Kidney epithelial cell (primary cell): ENCODE results near the gene SPRED2. TPM values are rescaled to one million over a fixed set of nuclear protein-coding genes. Genes with fewer than 3 reads are reported as not detected.

ENCODE experiments used
- DNase-seq: peaks from one replicate; pipeline ENCODE4 v3.0.0-alpha.2; 2010; ENCODE audit warnings: low read depth
- H3K27me3 ChIP-seq: 2 replicates; pipeline ENCODE4 v1.6.0; 2011; ENCODE audit warnings: low read length; ENCODE audit not compliant: control insufficient read depth, insufficient read depth
- H3K36me3 ChIP-seq: 2 replicates; pipeline ENCODE4 v1.5.1; 2011; ENCODE audit warnings: low read length; ENCODE audit not compliant: control insufficient read depth, insufficient read depth
- H3K4me3 ChIP-seq: 2 replicates; pipeline ENCODE4 v1.5.1; 2011; ENCODE audit warnings: low read depth, mild to moderate bottlenecking, control low read depth, low read length
- CTCF ChIP-seq: IDR thresholded peaks from 2 replicates; pipeline ENCODE4 v1.5.1; 2011; ENCODE audit warnings: mild to moderate bottlenecking, moderate library complexity, low read length, control low read depth, inconsistent platforms; ENCODE audit not compliant: insufficient read depth, poor library complexity, severe bottlenecking
- total RNA-seq: library from RNA; depleted of rRNA; stranded (reverse); fragments of >200 nt; gene quantifications from 2 replicates; pipeline ENCODE4 v1.2.3, GENCODE V29; 2015

Gene SPRED2
- total RNA-seq, 1 donor from 2014 or later: 18.4 TPM

DNA sequence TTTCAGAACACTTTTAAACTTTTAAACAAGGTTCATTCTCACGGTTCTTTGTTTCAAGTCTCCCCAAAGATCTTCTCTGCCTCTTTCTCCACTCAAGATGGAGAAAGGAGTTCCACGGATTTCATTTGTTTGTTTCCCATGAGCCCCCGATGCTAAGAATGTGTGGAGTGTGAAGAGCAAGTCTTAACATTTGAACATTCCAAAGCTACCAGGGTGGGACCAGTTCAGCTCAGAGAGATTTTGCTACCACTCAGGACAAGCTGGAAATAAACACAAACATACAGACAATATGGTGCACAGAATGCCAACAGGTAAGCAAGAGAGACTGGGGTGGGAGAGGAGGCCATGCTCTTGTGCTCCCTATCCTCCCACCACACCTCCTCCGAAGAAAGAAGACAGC is 56.7 kb downstream of the SPRED2 start:
- DNase-seq: no peak
- H3K36me3 ChIP-seq: no peaks in the 10 kb centered on the region
- TF ChIP-seq CTCF: no peak
- H3K27me3 ChIP-seq: no peaks in the 10 kb centered on the region
- no peak overlapping the region for H3K4me3 ChIP-seq

DNA sequence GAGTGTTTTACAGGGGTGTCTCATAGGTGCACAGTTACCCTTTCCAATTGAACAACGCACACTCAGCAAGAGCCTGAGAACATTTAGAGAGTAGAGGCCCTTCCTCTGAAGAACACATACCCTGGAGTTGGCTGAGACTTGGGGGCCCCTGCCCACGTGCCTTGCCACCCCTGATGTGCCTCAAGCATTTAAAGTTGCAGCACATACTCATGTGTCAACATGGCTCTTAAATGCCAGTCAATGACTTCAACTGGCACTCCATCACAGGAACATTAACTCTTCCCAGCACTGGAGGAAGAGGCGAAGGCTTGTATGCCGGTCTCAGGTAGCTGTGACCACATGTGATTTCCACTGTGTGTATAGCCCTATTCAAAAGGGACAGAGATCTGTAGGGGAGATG is 57.4 kb downstream of the SPRED2 start:
- no peak for TF ChIP-seq CTCF
- Histone ChIP-seq H3K4me3 (no peak overlapping the region), H3K27me3 (no peaks in the 10 kb centered on the region), H3K36me3 (no peaks in the 10 kb centered on the region)
- no peak for DNase-seq

DNA sequence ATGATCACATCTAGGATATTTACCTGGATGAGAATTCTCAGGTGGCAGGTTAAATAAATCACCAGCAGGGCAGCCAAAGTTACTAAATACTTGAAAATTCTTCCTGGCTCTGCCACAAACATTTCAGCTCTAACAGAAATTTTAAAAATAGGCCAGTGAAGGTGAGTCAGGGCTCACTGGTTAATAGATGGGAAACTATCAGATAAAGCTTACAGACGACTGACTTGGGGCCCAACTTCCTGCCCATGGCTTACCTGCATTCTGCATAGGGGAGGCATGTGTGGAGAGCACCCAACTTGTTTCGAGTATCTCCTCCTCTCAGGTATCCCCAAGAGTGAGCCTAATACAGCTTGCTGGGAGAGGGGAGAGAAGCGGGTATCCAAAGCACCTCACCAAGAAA is 57.8 kb downstream of the SPRED2 start:
- Histone ChIP-seq H3K36me3 (no peaks in the 10 kb centered on the region), H3K27me3 (no peaks in the 10 kb centered on the region), H3K4me3 (no peak overlapping the region)
- no peak for TF ChIP-seq CTCF
- no peak for DNase-seq

GRCh38 chr2:65373365-65373918 is 59.0 kb downstream of the SPRED2 start:
- H3K4me3 ChIP-seq: no peak overlapping the region
- H3K36me3 ChIP-seq: no peaks in the 10 kb centered on the region
- no peaks in the 10 kb centered on the region for H3K27me3 ChIP-seq
- no peak for TF ChIP-seq CTCF
- DNase-seq: no peak

GRCh38 chr2:65372619-65373018 is 59.8 kb downstream of the SPRED2 start:
- TF ChIP-seq CTCF: no peak
- H3K27me3 ChIP-seq: no peaks in the 10 kb centered on the region
- no peak for DNase-seq
- no peak overlapping the region for H3K4me3 ChIP-seq
- no peaks in the 10 kb centered on the region for H3K36me3 ChIP-seq

- no peak for DNase-seq
- H3K4me3 ChIP-seq: no peak overlapping the region
- no peaks in the 10 kb centered on the region for H3K27me3 ChIP-seq
- no peak for TF ChIP-seq CTCF
- no peaks in the 10 kb centered on the region for H3K36me3 ChIP-seq
These were observed 61.3 kb downstream of the SPRED2 start for GRCh38 chr2:65371074-65371434.
